HepG2 (cell line): ENCODE results near the gene GALNT16. TPM values are rescaled to one million over a fixed set of nuclear protein-coding genes. Genes with fewer than 3 reads are reported as not detected.
A peak's percentile ranks its signal among the peaks of the same experiment; 100 is the strongest.

Experiments
- GTF3A ChIP-seq: sonication (generic); formaldehyde crosslinking; conservative IDR thresholded peaks from 2 replicates; pipeline ENCODE4 v1.4.0; 2020; ENCODE audit warnings: mild to moderate bottlenecking, missing genetic modification reagents
- HNRNPK ChIP-seq: fragments of 200-400 bp; formaldehyde crosslinking; IDR thresholded peaks from 2 replicates; pipeline ENCODE4 v1.6.1; 2018; ENCODE audit warnings: low read length, low read depth, moderate library complexity, mild to moderate bottlenecking; ENCODE audit not compliant: poor library complexity, severe bottlenecking
- IRF9 ChIP-seq: sonication (generic); formaldehyde crosslinking; IDR thresholded peaks from 2 replicates; pipeline ENCODE4 v1.8.0; 2022; ENCODE audit warnings: missing genetic modification reagents, mild to moderate bottlenecking, borderline replicate concordance
- LRRFIP1 ChIP-seq: sonication (generic); formaldehyde crosslinking; conservative IDR thresholded peaks from 2 replicates; pipeline ENCODE4 v1.4.0; 2020; ENCODE audit warnings: missing genetic modification reagents
- MAX ChIP-seq: IDR thresholded peaks from 2 replicates; pipeline ENCODE4 v1.6.1; 2012; ENCODE audit warnings: inconsistent platforms
- MED1 ChIP-seq: sonication (generic); formaldehyde crosslinking; IDR thresholded peaks from 2 replicates; pipeline ENCODE4 v1.4.0; 2020; ENCODE audit warnings: missing genetic modification reagents
- NFIB ChIP-seq: sonication (generic); formaldehyde crosslinking; IDR thresholded peaks from 2 replicates; pipeline ENCODE4 v1.9.0; 2021; ENCODE audit warnings: missing genetic modification reagents, mild to moderate bottlenecking, borderline replicate concordance
- RBFOX2 ChIP-seq: fragments of 200-400 bp; formaldehyde crosslinking; IDR thresholded peaks from 2 replicates; pipeline ENCODE4 v1.6.1; 2017; ENCODE audit warnings: low read depth, mild to moderate bottlenecking, low read length
- SRSF1 ChIP-seq: fragments of 200-400 bp; formaldehyde crosslinking; optimal IDR thresholded peaks from 2 replicates; pipeline ENCODE3; 2017; ENCODE audit warnings: mild to moderate bottlenecking, low read depth, low read length, moderate library complexity
- ZBED4 ChIP-seq: sonication (generic); formaldehyde crosslinking; IDR thresholded peaks from 2 replicates; pipeline ENCODE4 v1.4.0; 2020; ENCODE audit warnings: missing genetic modification reagents, borderline replicate concordance
- ZFP91 ChIP-seq: sonication (generic); formaldehyde crosslinking; IDR thresholded peaks from 2 replicates; pipeline ENCODE4 v1.9.0; 2022; ENCODE audit warnings: missing genetic modification reagents, mild to moderate bottlenecking, borderline replicate concordance
- ZNF18 ChIP-seq: sonication (generic); formaldehyde crosslinking; IDR thresholded peaks from 2 replicates; pipeline ENCODE4 v1.8.0; 2022; ENCODE audit warnings: mild to moderate bottlenecking, missing genetic modification reagents; ENCODE audit not compliant: insufficient replicate concordance
- ZNF317 ChIP-seq: sonication (generic); formaldehyde crosslinking; IDR thresholded peaks from 2 replicates; pipeline ENCODE4 v1.5.0; 2020; ENCODE audit warnings: mild to moderate bottlenecking, missing genetic modification reagents
- ZNF546 ChIP-seq: sonication (generic); formaldehyde crosslinking; conservative IDR thresholded peaks from 2 replicates; pipeline ENCODE4 v1.8.1; 2023; ENCODE audit warnings: mild to moderate bottlenecking, missing genetic modification reagents
- ZNF549 ChIP-seq: sonication (generic); formaldehyde crosslinking; IDR thresholded peaks from 2 replicates; pipeline ENCODE4 v1.5.0; 2020; ENCODE audit warnings: missing genetic modification reagents
- ZNF652 ChIP-seq: IDR thresholded peaks from 2 replicates; pipeline ENCODE4 v1.6.1; 2016; ENCODE audit warnings: low read depth, borderline replicate concordance
- ZNF724P ChIP-seq: sonication (generic); formaldehyde crosslinking; IDR thresholded peaks from 2 replicates; pipeline ENCODE4 v1.8.0; 2022; ENCODE audit warnings: missing genetic modification reagents, borderline replicate concordance
- polyA plus RNA-seq, 8 experiments: library from polyadenylated mRNA; depleted of rRNA in 3 of 8; stranded (reverse) in 7 of 8; unstranded in 1 of 8; fragments of >200 nt; fragmentation: Illumina TruSeq in 4 of 8; extraction: Trizol in 4 of 8; gene quantifications; 2 replicates each; pipeline versions ENCODE4 v1.2.1 to v1.2.3, GENCODE V29; 2011 to 2016; ENCODE audit warnings: low read depth in 4 of 8, missing spikeins in 1 of 8, mixed read lengths in 1 of 8; ENCODE audit not compliant: insufficient read depth in 1 of 8
- total RNA-seq, 5 experiments: library from RNA; depleted of rRNA; stranded (reverse); fragments of >200 nt; fragmentation: Illumina TruSeq; extraction: Trizol; gene quantifications; 2 replicates each; pipeline ENCODE4 v1.2.3, GENCODE V29; 2016; ENCODE audit warnings: low read depth in 1 of 5

Gene GALNT16
- total and polyA plus RNA-seq, 2 of the 13 experiments (the other 11 are each of a cell fraction or from before 2014, with no cell fraction given) = 0.54 to 0.82 TPM

GRCh38 chr14:69398053-69398817 lies 138.3 kb downstream of the GALNT16 start, which contains the start of the genes ERH and SLC39A9 (continued):
- TF ChIP-seq IRF9 = 0 out of 2 replicates have a peak, but pooled peaks have one; percentile 42
- TF ChIP-seq GTF3A (CRISPR knock-in tag) = no peak; the same call in 1 of the 2 replicates
- no peak for TF ChIP-seq LRRFIP1 (CRISPR knock-in tag)
- TF ChIP-seq RBFOX2 = peak; percentile 83
- TF ChIP-seq ZNF546 (CRISPR knock-in tag) = no peak
- TF ChIP-seq NFIB = no peak
- peak; percentile 62 for TF ChIP-seq ZBED4 (CRISPR knock-in tag)
- TF ChIP-seq MED1 (CRISPR knock-in tag) = peak; percentile 44
- TF ChIP-seq MAX = peak; percentile 62
- peak; percentile 85 for TF ChIP-seq ZNF18 (CRISPR knock-in tag)
- no peak for TF ChIP-seq ZNF652 (CRISPR knock-in tag)
- TF ChIP-seq ZNF549 = no peak
- TF ChIP-seq ZNF317 = peak; percentile 53
- TF ChIP-seq SRSF1 = no peak
- no peak for TF ChIP-seq ZNF724P
- peak; percentile 36 for TF ChIP-seq HNRNPK
- TF ChIP-seq ZFP91 (CRISPR knock-in tag) = peak; percentile 61; the same call in 1 of the 2 replicates
